H9 (cell line): Measurements from ENCODE around the gene ADCY5. TPM values are rescaled to one million over a fixed set of nuclear protein-coding genes. Genes with fewer than 3 reads are reported as not detected.

Experiments
- DNase-seq: peaks from one replicate; pipeline ENCODE4 v3.0.0-alpha.2; 2017
- H2AFZ ChIP-seq: one replicate; pipeline ENCODE4 v1.6.1; 2013; ENCODE audit warnings: mild to moderate bottlenecking, low read length, control low read depth, moderate library complexity
- H2AK5ac ChIP-seq: 2 replicates; pipeline ENCODE4 v1.6.1; 2013; ENCODE audit warnings: low read length, control low read depth, mixed read lengths; ENCODE audit not compliant: insufficient read length
- H2BK120ac ChIP-seq: one replicate; pipeline ENCODE4 v1.6.1; 2013; ENCODE audit warnings: low read depth, mild to moderate bottlenecking, low read length, control low read depth, inconsistent platforms; ENCODE audit not compliant: poor library complexity, severe bottlenecking
- H2BK12ac ChIP-seq: 2 replicates; pipeline ENCODE4 v1.6.1; 2013; ENCODE audit warnings: low read length, control low read depth, mixed read lengths, low read depth; ENCODE audit not compliant: insufficient read length
- H2BK15ac ChIP-seq: 2 replicates; pipeline ENCODE4 v1.6.1; 2013; ENCODE audit warnings: low read depth, low read length, control low read depth
- H2BK20ac ChIP-seq: one replicate; pipeline ENCODE4 v1.6.1; 2013; ENCODE audit warnings: low read depth, mild to moderate bottlenecking, low read length, control low read depth, inconsistent platforms; ENCODE audit not compliant: poor library complexity, severe bottlenecking
- H2BK5ac ChIP-seq: 2 replicates; pipeline ENCODE4 v1.6.1; 2013; ENCODE audit warnings: low read length, control low read depth, mixed read lengths; ENCODE audit not compliant: insufficient read length
- H3K14ac ChIP-seq: 2 replicates; pipeline ENCODE4 v1.6.1; 2013; ENCODE audit warnings: low read length, control low read depth; ENCODE audit not compliant: insufficient read depth
- H3K18ac ChIP-seq: 2 replicates; pipeline ENCODE4 v1.6.1; 2013; ENCODE audit warnings: low read depth, mild to moderate bottlenecking, mixed read lengths, low read length, control low read depth; ENCODE audit not compliant: insufficient read length
- H3K23ac ChIP-seq: 2 replicates; pipeline ENCODE4 v1.6.1; 2013; ENCODE audit warnings: low read length, control low read depth, mixed read lengths, low read depth; ENCODE audit not compliant: insufficient read length
- H3K23me2 ChIP-seq: 2 replicates; pipeline ENCODE4 v1.6.1; 2013; ENCODE audit warnings: low read depth, mild to moderate bottlenecking, mixed read lengths, low read length, control low read depth; ENCODE audit not compliant: insufficient read length, poor library complexity, severe bottlenecking
- H3K27ac ChIP-seq: 2 replicates; pipeline ENCODE4 v1.5.1; 2013; ENCODE audit warnings: low read length, control low read depth, mixed read lengths, low read depth; ENCODE audit not compliant: insufficient read length
- H3K27me3 ChIP-seq: 2 replicates; pipeline ENCODE4 v1.6.1; 2013; ENCODE audit warnings: low read length, control low read depth, inconsistent platforms; ENCODE audit not compliant: insufficient read depth
- H3K4ac ChIP-seq: 2 replicates; pipeline ENCODE4 v1.6.1; 2013; ENCODE audit warnings: low read depth, mild to moderate bottlenecking, control low read depth, inconsistent platforms, low read length, moderate library complexity
- H3K4me1 ChIP-seq: 2 replicates; pipeline ENCODE4 v1.6.1; 2013; ENCODE audit warnings: low read length, control low read depth, inconsistent platforms; ENCODE audit not compliant: insufficient read depth
- H3K4me2 ChIP-seq: 2 replicates; pipeline ENCODE4 v1.6.1; 2013; ENCODE audit warnings: low read length, control low read depth, mixed read lengths; ENCODE audit not compliant: insufficient read length, insufficient read depth
- H3K56ac ChIP-seq: 2 replicates; pipeline ENCODE4 v1.6.1; 2013; ENCODE audit warnings: low read depth, mild to moderate bottlenecking, mixed read lengths, low read length, control low read depth; ENCODE audit not compliant: insufficient read length
- H3K79me1 ChIP-seq: 2 replicates; pipeline ENCODE4 v1.6.1; 2013; ENCODE audit warnings: low read depth, mild to moderate bottlenecking, moderate library complexity, low read length, control low read depth, inconsistent platforms; ENCODE audit not compliant: insufficient read depth, poor library complexity, severe bottlenecking
- H3K79me2 ChIP-seq: 2 replicates; pipeline ENCODE4 v1.6.1; 2013; ENCODE audit warnings: low read length, control low read depth, inconsistent platforms; ENCODE audit not compliant: insufficient read depth
- H3K9ac ChIP-seq: 2 replicates; pipeline ENCODE4 v1.6.1; 2013; ENCODE audit warnings: low read length, control low read depth, mixed read lengths; ENCODE audit not compliant: insufficient read length; ENCODE audit errors: extremely low read depth
- H3K9me3 ChIP-seq: one replicate; pipeline ENCODE4 v1.6.1; 2013; ENCODE audit warnings: low read depth, low read length, inconsistent platforms; ENCODE audit not compliant: control insufficient read depth
- H3T11ph ChIP-seq: one replicate; pipeline ENCODE4 v1.6.1; 2013; ENCODE audit warnings: mild to moderate bottlenecking, low read length, control low read depth, inconsistent platforms
- H4K20me1 ChIP-seq: one replicate; pipeline ENCODE4 v1.6.1; 2013; ENCODE audit not compliant: control insufficient read depth, insufficient read length, insufficient read depth
- H4K5ac ChIP-seq: 2 replicates; pipeline ENCODE4 v1.6.1; 2013; ENCODE audit warnings: low read depth, mild to moderate bottlenecking, mixed read lengths, low read length, control low read depth; ENCODE audit not compliant: insufficient read length
- H4K8ac ChIP-seq: replicated peaks from 2 replicates; pipeline ENCODE4 v1.6.1; 2013; ENCODE audit warnings: low read length, control low read depth, mixed read lengths, low read depth; ENCODE audit not compliant: insufficient read length
- H4K91ac ChIP-seq: 2 replicates; pipeline ENCODE4 v1.6.1; 2013; ENCODE audit warnings: low read depth, mild to moderate bottlenecking, moderate library complexity, mixed read lengths, low read length, control low read depth; ENCODE audit not compliant: insufficient read length
- H3K27ac Mint-ChIP-seq, 3 experiments: 2 replicates in 2 of 3; 3 replicates in 1 of 3; pipeline ENCODE4 v1.8.0; 2020 to 2021; ENCODE audit warnings: mixed read lengths in 3 of 3, mild to moderate bottlenecking in 1 of 3, moderate library complexity in 1 of 3
- H3K27me3 Mint-ChIP-seq: 2 replicates; pipeline ENCODE4 v1.8.0; 2021; ENCODE audit warnings: low read depth, mild to moderate bottlenecking, moderate library complexity, mixed read lengths
- H3K36me3 Mint-ChIP-seq, 3 experiments: 2 replicates in 2 of 3; 3 replicates in 1 of 3; pipeline ENCODE4 v1.8.0; 2020 to 2021; ENCODE audit warnings: low read depth in 3 of 3, mixed read lengths in 3 of 3; ENCODE audit not compliant: insufficient read depth in 1 of 3
- H3K4me1 Mint-ChIP-seq, 2 experiments: 2 replicates each; pipeline ENCODE4 v1.8.0; 2020; ENCODE audit warnings: mixed read lengths in 2 of 2
- H3K4me3 Mint-ChIP-seq, 2 experiments: 2 replicates in 1 of 2; 3 replicates in 1 of 2; pipeline ENCODE4 v1.8.0; 2020 to 2021; ENCODE audit warnings: mild to moderate bottlenecking in 2 of 2, mixed read lengths in 2 of 2, moderate library complexity in 1 of 2
- H3K9me3 Mint-ChIP-seq, 2 experiments: 2 replicates in 1 of 2; 3 replicates in 1 of 2; pipeline ENCODE4 v1.8.0; 2020; ENCODE audit warnings: mild to moderate bottlenecking in 2 of 2, mixed read lengths in 2 of 2, moderate library complexity in 1 of 2
- WGBS: extraction: QIAGEN DNeasy Blood & Tissue Kit; methylation state at CpG from one replicate; pipeline ENCODE4 v1.1.7; 2013; ENCODE audit warnings: missing lambda C conversion rate, low lambda C conversion rate, mixed read lengths; ENCODE audit not compliant: insufficient read length; ENCODE audit errors: extremely low coverage; 5-methylcytosine and 5-hydroxymethylcytosine counted together
- total RNA-seq: library from RNA; stranded (reverse); gene quantifications from 2 replicates; pipeline ENCODE4 v1.2.1, GENCODE V29; 2021
- TF ChIP-seq, protein P1 (sequence below): fragments of 200-600 bp; sonication (generic); conservative IDR thresholded peaks from 3 replicates; pipeline ENCODE4 v1.8.0; 2021; ENCODE audit warnings: antibody characterized with exemption, mild to moderate bottlenecking

ADCY5 gene
- total RNA-seq, 1 experiment from 2014 or later, result 5.0 TPM

DNA sequence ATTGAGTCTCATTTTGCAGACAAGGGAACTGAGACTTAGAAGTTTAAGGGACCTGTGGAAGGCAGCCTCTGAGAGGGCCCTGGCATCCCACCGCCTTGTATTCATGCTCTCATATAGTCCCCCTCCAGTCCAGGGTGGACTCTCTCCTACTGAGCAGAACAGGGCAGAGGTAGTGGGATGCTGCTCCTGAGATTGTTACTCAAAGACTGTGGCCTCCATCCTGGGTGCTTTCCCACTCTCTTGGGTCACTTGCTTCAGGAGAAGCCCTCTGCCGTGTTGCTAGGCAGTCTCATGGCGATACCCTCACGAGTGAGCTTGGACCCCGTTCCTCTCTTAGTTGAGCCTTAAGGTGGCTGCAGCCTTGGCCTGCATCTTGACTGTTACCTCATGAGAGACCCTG, 22.2 kb upstream of the ADCY5 start:
- Histone ChIP-seq H3K4ac (no peak overlapping the region), H4K5ac (no peak overlapping the region), H3K23me2 (no peaks in the 10 kb centered on the region), H3K14ac (no peak overlapping the region), H2BK20ac (no peak overlapping the region), H3K9ac (no peak overlapping the region), H4K91ac (no peak overlapping the region), H3K27ac (no peak overlapping the region), H2AFZ (no peak overlapping the region), H2BK120ac (no peak overlapping the region), H4K8ac (no peak overlapping the region), H3K18ac (no peak overlapping the region), H3K9me3 (no peaks in the 10 kb centered on the region), H2BK15ac (no peak overlapping the region), H2BK5ac (no peak overlapping the region), H3K4me1 (no peaks in the 10 kb centered on the region; the same call in 1 of the 2 replicates), H3K27me3 (0 out of 2 replicates have a peak, but pooled peaks cover 2% of the 10 kb centered on the region), H3K56ac (no peak overlapping the region), H3K23ac (no peak overlapping the region), H4K20me1 (no peaks in the 10 kb centered on the region), H2BK12ac (no peak overlapping the region), H2AK5ac (no peak overlapping the region), H3K4me2 (no peak overlapping the region), H3T11ph (no peak overlapping the region), H3K79me1 (no peaks in the 10 kb centered on the region), H3K79me2 (no peaks in the 10 kb centered on the region)
- H3K36me3 Mint-ChIP-seq, result no peaks in the 10 kb centered on the region
- TF ChIP-seq, protein P1, sequence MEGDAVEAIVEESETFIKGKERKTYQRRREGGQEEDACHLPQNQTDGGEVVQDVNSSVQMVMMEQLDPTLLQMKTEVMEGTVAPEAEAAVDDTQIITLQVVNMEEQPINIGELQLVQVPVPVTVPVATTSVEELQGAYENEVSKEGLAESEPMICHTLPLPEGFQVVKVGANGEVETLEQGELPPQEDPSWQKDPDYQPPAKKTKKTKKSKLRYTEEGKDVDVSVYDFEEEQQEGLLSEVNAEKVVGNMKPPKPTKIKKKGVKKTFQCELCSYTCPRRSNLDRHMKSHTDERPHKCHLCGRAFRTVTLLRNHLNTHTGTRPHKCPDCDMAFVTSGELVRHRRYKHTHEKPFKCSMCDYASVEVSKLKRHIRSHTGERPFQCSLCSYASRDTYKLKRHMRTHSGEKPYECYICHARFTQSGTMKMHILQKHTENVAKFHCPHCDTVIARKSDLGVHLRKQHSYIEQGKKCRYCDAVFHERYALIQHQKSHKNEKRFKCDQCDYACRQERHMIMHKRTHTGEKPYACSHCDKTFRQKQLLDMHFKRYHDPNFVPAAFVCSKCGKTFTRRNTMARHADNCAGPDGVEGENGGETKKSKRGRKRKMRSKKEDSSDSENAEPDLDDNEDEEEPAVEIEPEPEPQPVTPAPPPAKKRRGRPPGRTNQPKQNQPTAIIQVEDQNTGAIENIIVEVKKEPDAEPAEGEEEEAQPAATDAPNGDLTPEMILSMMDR, result no peak
- no CpG with 5 or more reads among the region's 5 CpGs for WGBS
- no peak for DNase-seq
- no peak overlapping the region for H3K4me3 Mint-ChIP-seq
- H3K9me3 Mint-ChIP-seq, result no peaks in the 10 kb centered on the region
- peaks cover 0 to 7% of the 10 kb centered on the region in 2 experiments; a peak in 1 of 4 replicates for H3K4me1 Mint-ChIP-seq
- no peak overlapping the region for H3K27ac Mint-ChIP-seq
- peaks cover 20% of the 10 kb centered on the region for H3K27me3 Mint-ChIP-seq
